B cell (primary cell): ENCODE results near the gene GNA14. TPM values are rescaled to one million over a fixed set of nuclear protein-coding genes. Genes with fewer than 3 reads are reported as not detected.

ENCODE experiments used
- ATAC-seq: fragments of 200-7000 bp; cut with Tn5 transposase; one replicate; pipeline ENCODE4 v1.10.0; 2021; ENCODE audit warnings: low read depth, mild to moderate bottlenecking, moderate number of reproducible peaks, moderate library complexity
- CTCF ChIA-PET: fragments of 350-600 bp; sonication (Branson Sonifier 250); formaldehyde crosslinking; loops from one replicate; lab custom pipeline; 2021; ENCODE audit warnings: antibody characterized with exemption, inconsistent platforms; lab: Charles Lee
- POLR2A ChIA-PET: fragments of 350-600 bp; sonication (Branson Sonifier 250); formaldehyde crosslinking; loops from one replicate; lab custom pipeline; 2021; ENCODE audit warnings: antibody characterized with exemption; lab: Charles Lee
- DNase-seq: peaks from one replicate; pipeline ENCODE4 v3.0.0; 2013
- H2AFZ ChIP-seq: 2 replicates; pipeline ENCODE4 v1.6.1; 2012; ENCODE audit warnings: mild to moderate bottlenecking, low read depth, low read length; ENCODE audit not compliant: insufficient read depth, poor library complexity, severe bottlenecking
- H3K27ac ChIP-seq, 2 donors: 1 replicate in 1 of 2; 2 replicates in 1 of 2; pipeline ENCODE4 v1.5.1; 2012 to 2013; ENCODE audit warnings: low read length in 2 of 2, mild to moderate bottlenecking in 2 of 2, moderate library complexity in 1 of 2
- H3K27me3 ChIP-seq, 4 experiments: fragments of 200-600 bp in 1 of 4; sonication (generic) in 1 of 4; replicated peaks in 1 of 4; 1 replicate in 2 of 4; 2 replicates in 2 of 4; pipeline versions ENCODE4 v1.6.1 to v1.7.0; 2013 to 2016; ENCODE audit warnings: low read length in 3 of 4, mild to moderate bottlenecking in 2 of 4, mixed read lengths in 1 of 4, moderate library complexity in 1 of 4; ENCODE audit not compliant: insufficient read depth in 4 of 4, control insufficient read depth in 3 of 4; ENCODE audit errors: control extremely low read depth in 1 of 4
- H3K36me3 ChIP-seq, 2 experiments: replicated peaks in 1 of 2; 1 replicate in 1 of 2; 2 replicates in 1 of 2; pipeline versions ENCODE4 v1.6.1 to v1.7.1; 2013; ENCODE audit warnings: low read length in 1 of 2; ENCODE audit not compliant: insufficient read depth in 2 of 2, control insufficient read depth in 1 of 2; ENCODE audit errors: control extremely low read depth in 1 of 2, extremely low read depth in 1 of 2
- H3K4me1 ChIP-seq, 2 donors: fragments of 200-600 bp in 1 of 2; sonication (generic) in 1 of 2; 1 replicate in 1 of 2; 2 replicates in 1 of 2; pipeline versions ENCODE4 v1.5.1 to v1.6.1; 2013 to 2017; ENCODE audit warnings: low read length in 2 of 2; ENCODE audit not compliant: control insufficient read depth in 2 of 2, insufficient read depth in 2 of 2
- H3K4me2 ChIP-seq: replicated peaks from 2 replicates; pipeline ENCODE3; 2012; ENCODE audit warnings: mild to moderate bottlenecking, low read depth, low read length; ENCODE audit not compliant: poor library complexity, severe bottlenecking
- H3K4me3 ChIP-seq, 5 experiments: fragments of 200-600 bp in 1 of 5; sonication (generic) in 1 of 5; 1 replicate in 3 of 5; 2 replicates in 2 of 5; pipeline versions ENCODE4 v1.5.1 to v1.7.0; 2011 to 2016; ENCODE audit warnings: low read length in 4 of 5, mild to moderate bottlenecking in 4 of 5, low read depth in 2 of 5, control low read depth in 1 of 5, moderate library complexity in 1 of 5; ENCODE audit not compliant: insufficient read depth in 1 of 5; ENCODE audit errors: control extremely low read depth in 1 of 5, extremely low read depth in 1 of 5
- H3K79me2 ChIP-seq: fragments of 200-600 bp; sonication (generic); one replicate; pipeline ENCODE4 v1.6.0; 2016; ENCODE audit warnings: low read length; ENCODE audit not compliant: control insufficient read depth, insufficient read depth
- H3K9ac ChIP-seq: fragments of 200-600 bp; sonication (generic); 2 replicates; pipeline ENCODE4 v1.6.1; 2017; ENCODE audit warnings: mild to moderate bottlenecking, low read length, moderate library complexity
- H3K9me3 ChIP-seq, 3 donors: one replicate each; pipeline versions ENCODE4 v1.6.1 to v1.7.1; 2013; ENCODE audit warnings: low read length in 2 of 3; ENCODE audit not compliant: control insufficient read depth in 2 of 3, insufficient read depth in 1 of 3; ENCODE audit errors: control extremely low read depth in 1 of 3
- H4K20me1 ChIP-seq: 2 replicates; pipeline ENCODE4 v1.6.0; 2012; ENCODE audit warnings: mild to moderate bottlenecking, low read length; ENCODE audit not compliant: insufficient read depth, control insufficient read depth, poor library complexity, severe bottlenecking
- H3K27ac Mint-ChIP-seq: one replicate; pipeline ENCODE4 v1.8.0; 2021; ENCODE audit warnings: mixed read lengths
- H3K27me3 Mint-ChIP-seq: one replicate; pipeline ENCODE4 v1.8.0; 2021; ENCODE audit warnings: mixed read lengths
- H3K4me1 Mint-ChIP-seq: one replicate; pipeline ENCODE4 v1.8.0; 2021; ENCODE audit warnings: mixed read lengths
- H3K4me3 Mint-ChIP-seq: one replicate; pipeline ENCODE4 v1.8.0; 2021; ENCODE audit warnings: mixed read lengths
- H3K9me3 Mint-ChIP-seq: one replicate; pipeline ENCODE4 v1.8.0; 2022; ENCODE audit warnings: mixed read lengths; ENCODE audit not compliant: insufficient read depth
- CTCF ChIP-seq: fragments of 200-600 bp; IDR thresholded peaks from one replicate; pipeline ENCODE4 v1.8.0; 2022; ENCODE audit warnings: antibody characterized with exemption, mild to moderate bottlenecking
- EZH2 ChIP-seq: IDR thresholded peaks from 2 replicates; pipeline ENCODE4 v1.6.1; 2012; ENCODE audit warnings: borderline replicate concordance, low read depth, mild to moderate bottlenecking, moderate library complexity, low read length; ENCODE audit not compliant: insufficient read depth, poor library complexity, severe bottlenecking
- WGBS: methylation state at CpG from one replicate; pipeline ENCODE4 v1.1.5; 2013; ENCODE audit warnings: missing lambda C conversion rate; ENCODE audit not compliant: insufficient coverage; 5-methylcytosine and 5-hydroxymethylcytosine counted together
- intact Hi-C: fragments of 100-400 bp; cut with micrococcal nuclease; formaldehyde crosslinking; loops from one replicate; pipeline ENCODE4 v1.10.0; 2022
- polyA plus RNA-seq: library from polyadenylated mRNA; depleted of rRNA; stranded (reverse); fragments of >200 nt; gene quantifications from 2 replicates; pipeline ENCODE4 v1.2.3, GENCODE V29; 2012
- total RNA-seq, 2 donors: library from RNA; stranded (reverse); fragments of 120-200 nt in 1 of 2; gene quantifications; 1 replicate in 1 of 2; 2 replicates in 1 of 2; pipeline versions ENCODE4 v1.2.3 to v1.2.4, GENCODE V29; 2013 to 2022

The GNA14 gene
- total and polyA plus RNA-seq, 2 donors (not counting 1 experiment from before 2014, with no cell fraction given): not detected

- CTCF ChIA-PET: no interaction called here
- H3K36me3 ChIP-seq: no peaks in the 10 kb centered on the region
- no peaks in the 10 kb centered on the region for H3K79me2 ChIP-seq
- Mint-ChIP-seq H3K9me3 (peaks cover 10% of the 10 kb centered on the region), H3K4me3 (no peak overlapping the region), H3K27me3 (peaks cover 2% of the 10 kb centered on the region), H3K27ac (no peak overlapping the region), H3K4me1 (no peaks in the 10 kb centered on the region)
- H3K4me3 ChIP-seq: no peak overlapping the region
- no peak overlapping the region for H3K9ac ChIP-seq
- H2AFZ ChIP-seq: no peak overlapping the region
- POLR2A ChIA-PET: no interaction called here
- peaks cover 3 to 18% (median 16%) of the 10 kb centered on the region in 3 donors for H3K9me3 ChIP-seq
- H4K20me1 ChIP-seq: no peaks in the 10 kb centered on the region
- H3K4me1 ChIP-seq: no peaks in the 10 kb centered on the region
- DNase-seq: no peak
- no peaks in the 10 kb centered on the region for H3K27me3 ChIP-seq
- H3K4me2 ChIP-seq: no peak overlapping the region
- no peak overlapping the region for H3K27ac ChIP-seq
- no peak for ATAC-seq
- intact Hi-C loops: no loop called here
- 91% methylated on average over 5 of the region's 7 CpGs for whole genome bisulfite sequencing
- TF ChIP-seq EZH2: no peak
- no peak for TF ChIP-seq CTCF
These were observed 104.8 kb downstream of the GNA14 start for GRCh38 chr9:77543131-77543822.

GRCh38 chr9:77541600-77541999 lies 106.5 kb downstream of the GNA14 start:
- no peak overlapping the region for H3K9ac ChIP-seq
- DNase-seq (no peak), ATAC-seq (no peak)
- H3K4me3 Mint-ChIP-seq: no peak overlapping the region
- intact Hi-C loops: no loop called here
- H3K9me3 ChIP-seq: peaks cover 3 to 18% (median 16%) of the 10 kb centered on the region in 3 donors
- no peak overlapping the region for H3K4me3 ChIP-seq
- peaks cover 6% of the 10 kb centered on the region for H3K27me3 Mint-ChIP-seq
- no peaks in the 10 kb centered on the region for H4K20me1 ChIP-seq
- H3K27ac Mint-ChIP-seq: no peak overlapping the region
- no peak overlapping the region for H2AFZ ChIP-seq
- no peaks in the 10 kb centered on the region for H3K4me1 ChIP-seq
- no peaks in the 10 kb centered on the region for H3K79me2 ChIP-seq
- ChIA-PET CTCF (no interaction called here), POLR2A (no interaction called here)
- no peak overlapping the region for H3K4me2 ChIP-seq
- no peaks in the 10 kb centered on the region for H3K4me1 Mint-ChIP-seq
- WGBS: no CpG with 5 or more reads among the region's 1 CpG
- peaks cover 10% of the 10 kb centered on the region for H3K9me3 Mint-ChIP-seq
- no peak overlapping the region for H3K27ac ChIP-seq
- no peaks in the 10 kb centered on the region for H3K27me3 ChIP-seq
- TF ChIP-seq EZH2 (no peak), CTCF (no peak)
- H3K36me3 ChIP-seq: no peaks in the 10 kb centered on the region
